ENCODE results near the gene WDR77.
A peak's percentile ranks its signal among the peaks of the same experiment; 100 is the strongest.

Gene WDR77

GRCh38 chr1:111468717-111469100 lies 19.7 kb upstream of the WDR77 start:
- DNase-seq: no peak

GRCh38 chr1:111467865-111468716 lies 19.0 kb upstream of the WDR77 start:
- DNase-seq: no peak

GRCh38 chr1:111466480-111466879 lies 17.4 kb upstream of the WDR77 start:
- no peak for DNase-seq

- DNase-seq: no peak
These were observed 16.7 kb upstream of the WDR77 start for GRCh38 chr1:111465754-111466153.

- no peak for DNase-seq
These were observed 14.1 kb upstream of the WDR77 start for GRCh38 chr1:111463029-111463683.

GRCh38 chr1:111462370-111463028 lies 13.4 kb upstream of the WDR77 start:
- no peak for DNase-seq

GRCh38 chr1:111461765-111462164 lies 12.7 kb upstream of the WDR77 start:
- no peak for DNase-seq

GRCh38 chr1:111455642-111456031 lies 6.6 kb upstream of the WDR77 start:
- DNase-seq: no peak

GRCh38 chr1:111454859-111455641 lies 6.0 kb upstream of the WDR77 start:
- no peak for DNase-seq

- no peak for DNase-seq
These were observed 4.7 kb upstream of the WDR77 start for GRCh38 chr1:111453706-111454105.

- no peak for DNase-seq
These were observed 3.5 kb upstream of the WDR77 start for GRCh38 chr1:111452581-111452980.

- no peak for DNase-seq
These were observed 1.1 kb upstream of the WDR77 start for GRCh38 chr1:111450185-111450584.

GRCh38 chr1:111449703-111450017 lies 604 bp upstream of the WDR77 start:
- DNase-seq: no peak

- no peak for DNase-seq
These were observed 556 bp downstream of the WDR77 start for GRCh38 chr1:111448482-111448917.

GRCh38 chr1:111446967-111447892 lies 1.8 kb downstream of the WDR77 start:
- no peak for DNase-seq

GRCh38 chr1:111446546-111446945 lies 2.5 kb downstream of the WDR77 start:
- DNase-seq: no peak

- no peak for DNase-seq
These were observed 5.0 kb downstream of the WDR77 start for GRCh38 chr1:111444031-111444430.

GRCh38 chr1:111442457-111442856 lies 6.6 kb downstream of the WDR77 start:
- DNase-seq: no peak

GRCh38 chr1:111441573-111442192 lies 7.4 kb downstream of the WDR77 start:
- peak; percentile 72 for DNase-seq

- no peak for DNase-seq
These were observed 9.3 kb downstream of the WDR77 start for GRCh38 chr1:111439461-111440351.

- DNase-seq: no peak
These were observed 12.3 kb downstream of the WDR77 start for GRCh38 chr1:111436726-111437125.
